Activated CD8-positive, alpha-beta memory T cell treated with anti-CD3 and anti-CD28 coated beads, Interleukin-2, amount 50 U/mL, for 4 hours (primary cell): ENCODE measurements around the gene SMARCD3.
A peak's percentile ranks its signal among the peaks of the same experiment; 100 is the strongest.

ENCODE experiments used
- DNase-seq: peaks from one replicate; pipeline ENCODE4 v3.0.0-alpha.2; 2020

The SMARCD3 gene

DNA sequence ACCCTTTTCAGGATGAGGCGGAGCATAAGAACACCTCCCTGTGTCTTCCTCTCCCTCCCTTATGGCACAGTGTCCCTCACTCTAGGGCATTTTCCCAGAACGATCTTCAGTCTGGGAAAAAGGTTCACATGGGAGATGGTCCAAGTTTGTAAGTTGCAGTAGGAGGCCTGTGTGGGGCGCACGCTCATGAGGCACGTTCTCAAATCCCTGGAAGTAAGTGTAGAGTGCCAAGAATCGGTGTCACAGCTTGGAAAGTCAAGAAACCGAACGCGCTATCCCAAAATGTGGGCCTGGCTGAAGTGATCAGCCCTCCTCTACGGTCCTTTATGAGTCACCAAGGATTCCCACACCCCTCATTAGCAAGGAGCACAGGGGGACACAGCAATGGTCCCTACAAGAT is 23.9 kb upstream of the SMARCD3 start:
- DNase-seq: no peak

DNA sequence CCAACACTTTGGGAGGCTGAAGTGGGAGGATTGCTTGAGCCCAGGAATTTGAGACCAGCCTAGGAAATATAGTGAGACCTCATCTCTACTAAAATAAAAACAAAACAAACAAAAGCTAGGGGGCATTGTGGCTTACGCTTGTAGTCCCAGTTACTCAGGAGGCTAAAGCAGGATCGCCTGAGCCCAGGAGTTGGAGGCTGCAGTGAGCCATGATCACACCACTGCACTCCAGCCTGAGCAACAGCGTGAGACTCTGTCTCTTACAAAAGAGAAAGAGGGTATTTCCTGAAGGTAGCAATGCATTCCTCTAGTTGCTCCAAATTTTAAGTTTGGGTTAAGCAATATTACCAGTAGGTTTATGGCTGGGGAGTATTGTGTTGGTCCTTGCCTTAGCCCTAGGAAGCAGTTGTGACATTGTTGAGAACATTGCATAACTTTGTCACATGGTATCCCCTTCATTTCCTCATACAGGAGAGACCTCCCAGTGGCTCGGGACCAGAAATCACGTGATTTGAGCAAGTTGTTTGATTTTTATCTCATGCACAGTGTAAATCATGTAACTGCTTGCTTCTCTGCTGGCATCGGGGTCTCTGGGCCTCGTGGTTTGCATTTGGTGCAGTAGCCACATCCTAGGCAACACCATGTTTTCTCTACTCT is 23.3 kb upstream of the SMARCD3 start:
- no peak for DNase-seq

DNA sequence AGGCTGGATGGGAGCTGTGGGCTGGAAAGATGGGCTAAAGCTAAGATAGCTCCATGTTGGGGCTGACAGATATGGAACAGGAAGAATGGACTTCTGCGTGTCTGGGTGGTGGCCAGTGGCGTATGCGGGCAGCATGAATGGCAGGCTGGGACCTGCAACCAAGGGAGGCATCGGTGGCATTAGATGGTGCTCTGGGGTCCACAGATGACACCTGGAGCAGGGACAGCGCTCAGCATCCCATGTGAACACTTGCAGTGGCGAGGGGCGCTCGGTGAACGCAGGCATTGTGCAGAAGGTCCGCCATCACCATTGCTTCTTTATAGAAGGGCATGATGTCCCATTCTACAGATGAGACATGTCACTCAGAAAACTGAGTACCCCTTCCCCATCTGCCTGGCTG is 21.0 kb upstream of the SMARCD3 start:
- no peak for DNase-seq

DNA sequence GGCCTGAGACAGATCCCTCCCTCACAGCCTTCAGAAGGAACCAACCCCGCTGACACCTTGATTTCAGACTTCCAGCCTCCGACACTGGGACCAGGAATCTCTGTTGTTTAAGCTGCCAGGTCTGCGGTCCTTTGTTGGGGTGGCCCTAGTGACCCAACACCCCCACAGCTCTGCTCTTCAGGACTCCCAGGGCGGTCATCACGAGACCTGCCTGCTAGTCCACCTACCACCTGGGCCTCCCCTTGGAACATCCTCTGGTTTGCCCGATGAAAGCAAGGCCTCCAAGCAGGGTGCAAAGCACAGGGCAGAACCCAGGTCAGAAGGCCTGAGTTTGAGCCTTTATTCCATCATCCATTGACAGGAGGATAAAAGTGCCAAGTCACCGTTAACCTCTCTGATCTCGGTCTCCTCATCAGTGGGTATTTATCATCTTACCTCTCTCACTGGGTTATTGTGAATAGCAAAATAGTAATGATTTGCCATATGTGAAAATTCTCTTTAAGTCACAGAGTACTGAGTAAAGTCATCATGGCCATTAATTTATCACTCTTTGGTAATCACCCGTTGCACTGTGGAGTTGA is 16.9 kb upstream of the SMARCD3 start:
- DNase-seq: no peak

DNA sequence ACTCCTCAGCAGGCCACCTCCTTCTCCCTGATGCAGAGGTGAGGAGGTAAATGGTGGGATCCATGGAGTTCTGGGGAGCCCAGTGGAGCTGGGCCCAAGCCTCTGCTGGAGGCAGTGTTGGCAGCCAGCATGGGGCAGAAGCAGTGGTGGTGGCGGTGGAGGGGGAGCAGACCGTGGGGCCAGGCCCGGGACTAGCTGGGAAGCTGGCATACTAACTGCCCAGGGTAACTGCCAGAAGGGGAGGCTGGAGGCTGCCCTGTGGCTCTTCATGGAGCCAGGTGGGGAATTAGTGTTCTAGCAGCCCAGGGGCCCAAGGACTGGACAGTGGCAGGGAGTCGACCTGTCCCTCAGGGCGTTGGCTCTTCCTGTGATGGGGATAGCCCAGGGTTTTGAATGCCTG is 16.1 kb upstream of the SMARCD3 start:
- no peak for DNase-seq

DNA sequence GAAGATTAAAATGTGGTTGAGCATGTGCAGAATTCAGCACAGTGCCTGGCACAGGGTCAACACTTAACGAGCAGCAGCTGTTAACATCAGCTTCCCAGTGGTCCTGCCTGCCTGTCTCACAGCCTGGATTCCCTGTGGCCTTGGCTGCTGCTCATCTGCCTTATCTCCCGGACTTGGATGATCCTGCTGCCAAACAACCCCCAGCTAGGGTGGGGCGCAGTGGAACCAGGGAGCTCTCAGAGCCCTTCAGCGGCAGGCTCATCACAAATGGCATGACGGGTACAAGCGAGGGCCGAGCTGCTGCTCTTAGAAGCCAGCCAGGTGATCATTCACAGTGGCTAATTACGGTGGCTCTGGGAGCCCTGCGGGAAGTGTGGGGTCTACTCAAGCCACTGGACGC is 13.0 kb upstream of the SMARCD3 start:
- no peak for DNase-seq

DNA sequence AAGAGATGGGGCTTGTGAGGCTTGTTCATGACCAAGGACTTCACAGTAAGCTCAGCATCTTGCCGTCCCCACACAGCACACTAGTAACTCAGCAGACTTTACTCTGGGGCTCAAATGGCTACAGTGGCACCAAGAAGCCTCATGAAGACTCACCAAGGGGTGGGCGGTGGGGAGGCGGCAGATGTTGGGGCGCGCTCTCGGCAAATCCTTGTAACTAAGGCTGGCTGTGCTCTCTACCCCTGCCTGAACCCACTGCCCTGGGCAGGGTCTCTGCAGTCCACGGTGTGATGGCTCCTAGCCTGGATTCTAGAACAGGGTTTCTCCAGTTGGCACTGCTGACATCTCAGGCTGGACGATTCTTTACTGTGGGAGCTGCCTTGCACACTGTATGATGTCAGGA is 12.4 kb upstream of the SMARCD3 start:
- no peak for DNase-seq

DNA sequence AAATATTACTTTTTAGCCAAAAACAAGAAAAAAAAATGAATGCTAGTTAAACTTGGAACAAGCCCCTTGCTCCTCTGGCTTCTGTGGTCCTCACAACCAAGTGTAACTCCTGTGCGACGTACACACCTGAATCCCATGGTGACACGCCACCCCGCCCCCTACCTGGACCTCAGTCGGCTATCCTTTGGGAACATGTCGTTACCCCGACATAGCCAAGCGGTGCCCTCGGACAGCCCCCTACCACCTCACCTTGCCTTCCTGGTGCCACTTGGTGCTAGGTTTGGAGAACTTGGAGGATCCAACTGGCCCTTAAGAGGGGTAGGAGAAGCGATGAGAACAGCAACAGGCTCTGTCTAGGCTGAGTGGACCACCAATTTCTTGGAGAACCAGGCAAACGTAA is 12.0 kb upstream of the SMARCD3 start:
- DNase-seq: no peak

DNA sequence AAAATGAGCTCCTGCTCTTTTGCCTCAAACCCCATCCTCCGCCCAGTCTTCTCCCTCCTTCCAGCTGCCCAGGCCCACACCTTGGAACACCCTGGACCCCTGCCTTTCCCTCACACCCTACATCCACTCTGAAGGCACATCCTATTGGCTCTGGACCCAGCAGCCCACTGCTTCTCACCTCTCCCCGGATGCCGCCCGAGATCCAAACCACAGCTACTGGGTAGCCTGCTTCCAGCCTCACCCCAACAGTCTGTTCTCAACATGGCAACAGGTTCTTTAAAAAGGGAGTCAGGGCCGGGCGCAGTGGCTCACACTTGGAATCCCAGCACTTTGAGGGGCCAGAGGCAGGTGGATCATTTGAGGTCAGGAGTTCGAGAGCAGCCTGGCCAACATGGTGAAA is 9.5 kb upstream of the SMARCD3 start:
- no peak for DNase-seq

DNA sequence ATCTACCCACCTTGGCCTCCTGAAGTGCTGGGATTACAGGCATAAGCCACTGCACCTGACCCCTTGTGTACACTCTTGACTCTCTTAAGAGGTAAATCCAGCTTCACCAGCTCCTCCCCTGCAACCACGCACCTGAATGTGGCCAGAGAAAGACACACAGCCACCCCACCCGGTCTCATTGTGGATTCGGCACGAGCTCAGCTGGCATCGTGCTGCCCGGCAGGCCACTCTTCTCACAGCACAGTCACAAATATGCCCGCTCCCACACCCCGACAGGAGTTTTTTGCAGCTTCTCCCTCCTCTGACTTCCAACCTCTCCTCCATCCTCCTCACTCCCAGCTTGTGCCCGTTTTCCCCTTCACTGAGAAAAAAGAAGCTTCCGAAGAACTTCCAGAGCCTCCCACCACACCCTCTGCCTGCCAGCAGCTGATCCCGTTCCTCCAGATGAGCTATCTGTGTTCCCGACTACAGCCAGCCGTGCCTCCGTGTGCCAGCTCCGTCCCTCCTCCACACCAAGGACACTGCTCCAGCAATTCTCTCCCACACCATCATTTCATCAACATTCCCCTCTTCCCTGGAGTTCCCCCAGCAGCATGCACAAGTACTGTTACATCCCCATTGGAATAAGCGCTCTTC is 8.0 kb upstream of the SMARCD3 start:
- no peak for DNase-seq

DNA sequence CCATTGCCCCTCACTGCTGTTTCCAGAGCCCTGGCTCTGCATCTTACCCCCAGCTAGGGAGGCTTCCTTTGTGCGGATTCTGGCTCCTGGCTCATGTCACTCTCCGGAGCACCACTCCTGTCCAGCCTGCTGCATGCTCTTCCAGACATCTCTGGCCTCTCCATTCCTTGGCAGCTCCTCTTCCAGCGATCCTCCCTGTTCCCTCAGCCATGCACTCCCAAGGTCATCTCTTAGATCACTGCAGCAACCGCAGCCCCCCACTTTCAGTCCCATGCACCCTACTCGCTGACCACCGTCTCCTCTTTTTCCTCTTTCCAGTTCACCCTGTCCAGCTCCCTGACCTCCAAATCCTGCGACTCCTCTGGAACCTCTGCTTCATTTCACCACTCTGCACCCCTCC is 6.9 kb upstream of the SMARCD3 start:
- no peak for DNase-seq

DNA sequence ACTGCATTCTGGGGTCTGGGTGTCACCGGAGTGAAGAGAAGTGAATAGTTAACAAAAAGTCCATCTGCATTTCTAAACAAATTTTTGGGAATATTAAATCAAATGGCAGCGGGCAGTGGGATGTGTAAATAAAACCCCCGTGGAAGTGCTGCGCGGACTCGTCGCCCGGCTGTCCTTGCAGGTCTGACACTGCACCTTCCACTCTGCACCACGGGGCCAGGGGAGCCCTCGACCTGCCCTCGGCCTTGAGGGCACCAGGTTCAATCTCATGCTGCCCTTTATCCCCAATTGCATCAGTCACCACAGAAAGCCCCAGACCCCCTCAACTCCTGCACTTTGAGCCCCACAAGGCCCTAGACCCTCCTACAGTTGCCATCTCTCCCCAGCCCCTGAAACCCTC is 6.4 kb upstream of the SMARCD3 start:
- no peak for DNase-seq

DNA sequence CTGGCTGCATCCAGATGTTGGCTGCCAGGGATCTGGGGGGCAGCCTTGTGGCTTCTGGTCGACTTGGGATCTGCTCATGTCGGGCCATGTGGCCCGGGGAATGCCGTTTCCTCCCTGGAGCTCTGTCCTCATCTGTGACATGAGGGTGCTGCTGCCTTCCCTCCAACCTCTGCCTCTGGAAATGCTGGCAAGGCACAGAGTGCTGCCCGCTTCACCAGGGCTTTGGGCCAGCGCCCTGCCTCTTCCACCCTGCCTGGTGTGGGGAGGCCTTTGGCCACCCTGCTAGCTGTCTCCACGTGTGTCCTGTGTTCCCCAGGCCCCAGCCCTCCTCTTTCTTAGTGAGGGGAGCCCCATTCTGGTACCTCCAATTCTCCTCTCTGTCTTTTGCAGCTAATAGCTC is 5.8 kb upstream of the SMARCD3 start:
- DNase-seq: no peak

DNA sequence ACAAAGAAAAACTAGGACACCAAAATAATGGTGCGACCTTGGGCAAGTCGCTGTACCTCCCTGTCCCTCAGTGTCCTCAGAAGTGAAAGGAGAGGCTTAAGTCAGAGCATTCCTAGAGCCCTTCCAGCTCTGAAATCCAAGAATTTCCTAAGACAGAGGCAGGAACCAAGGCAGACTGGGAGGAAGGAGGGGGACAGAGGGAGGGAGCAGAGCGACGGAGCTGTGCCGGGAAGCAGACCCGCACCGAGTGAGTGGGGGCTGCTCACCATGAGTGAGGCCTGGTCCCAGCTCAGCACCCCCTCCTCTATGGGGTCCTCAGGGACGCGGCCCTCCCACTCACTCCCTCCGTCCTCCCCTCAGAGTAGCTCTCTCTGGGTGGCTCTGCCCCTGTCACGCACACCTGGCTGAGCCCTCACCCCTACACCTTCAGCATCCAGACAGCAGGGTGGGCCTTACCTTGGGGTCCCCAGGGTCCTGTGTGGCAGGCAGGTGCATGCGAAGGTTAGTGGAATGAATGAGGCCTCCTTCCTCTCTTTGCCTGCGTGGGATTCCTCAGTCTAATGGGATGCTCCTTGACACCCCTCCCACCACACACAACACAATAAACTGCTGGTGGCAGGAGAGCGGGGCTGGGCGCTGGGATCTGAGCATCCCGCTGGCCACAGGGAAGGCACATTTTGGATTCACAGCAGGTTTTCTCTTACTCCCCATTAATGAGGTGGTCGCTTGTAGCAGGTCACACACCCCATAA is 4.6 kb upstream of the SMARCD3 start:
- DNase-seq: no peak

DNA sequence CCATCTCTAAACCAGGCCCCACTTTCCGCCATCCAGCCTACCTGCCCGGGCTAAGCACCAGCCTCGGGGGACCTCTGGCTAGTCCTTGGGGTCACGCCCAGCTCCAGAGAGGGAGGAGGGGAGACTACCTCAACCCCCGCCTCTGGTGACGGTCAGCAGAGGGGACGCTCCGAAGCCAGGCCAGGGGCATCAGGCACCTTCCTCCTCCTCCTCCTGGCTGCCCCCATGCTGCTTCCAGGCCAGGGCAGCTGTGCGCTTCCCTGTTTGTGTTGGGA is 4.0 kb upstream of the SMARCD3 start:
- no peak for DNase-seq

DNA sequence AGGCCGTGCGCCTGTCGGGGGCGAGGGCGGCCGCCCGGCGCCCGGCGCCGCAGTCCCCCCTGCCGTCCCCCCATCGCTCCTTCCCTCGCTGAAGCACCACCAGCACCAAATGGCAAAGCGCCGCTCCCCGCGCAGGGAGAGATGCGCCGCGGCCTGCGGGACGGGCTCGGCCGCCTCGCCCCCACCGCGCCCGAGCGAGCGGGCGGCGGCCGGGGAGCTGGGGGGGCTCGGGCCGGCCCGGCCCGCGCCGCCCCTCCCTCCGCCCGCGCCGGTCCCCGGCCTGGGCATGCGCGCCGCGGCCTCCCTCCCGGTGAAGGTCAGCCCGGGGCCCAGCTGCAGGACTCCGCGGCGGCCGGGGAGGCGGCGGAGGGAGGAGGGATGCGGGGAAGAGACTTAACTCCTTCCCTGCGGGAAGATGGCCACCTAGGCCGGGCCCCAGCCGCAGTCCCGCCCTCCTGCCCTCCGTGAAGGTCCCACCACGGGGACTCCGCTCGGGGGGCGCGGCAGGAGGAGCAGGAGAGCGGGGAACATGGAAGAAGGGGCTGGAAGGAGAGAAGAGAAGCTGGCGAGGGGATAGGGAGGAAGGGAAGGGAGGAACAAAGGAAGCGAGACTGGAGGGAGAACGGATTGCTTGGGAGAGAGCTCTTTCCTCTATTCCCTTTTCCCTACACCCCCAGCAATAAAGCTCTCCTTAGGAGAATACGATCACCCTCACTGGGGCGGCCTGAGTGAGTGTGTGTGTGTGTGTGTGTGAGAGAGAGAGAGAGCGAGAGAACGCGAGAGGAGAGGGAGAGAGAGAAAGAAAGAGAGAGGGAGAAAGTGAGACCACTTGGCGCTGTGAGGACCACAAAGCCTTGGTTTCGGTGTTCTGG is 3.4 kb upstream of the SMARCD3 start:
- DNase-seq: peak; percentile 53

DNA sequence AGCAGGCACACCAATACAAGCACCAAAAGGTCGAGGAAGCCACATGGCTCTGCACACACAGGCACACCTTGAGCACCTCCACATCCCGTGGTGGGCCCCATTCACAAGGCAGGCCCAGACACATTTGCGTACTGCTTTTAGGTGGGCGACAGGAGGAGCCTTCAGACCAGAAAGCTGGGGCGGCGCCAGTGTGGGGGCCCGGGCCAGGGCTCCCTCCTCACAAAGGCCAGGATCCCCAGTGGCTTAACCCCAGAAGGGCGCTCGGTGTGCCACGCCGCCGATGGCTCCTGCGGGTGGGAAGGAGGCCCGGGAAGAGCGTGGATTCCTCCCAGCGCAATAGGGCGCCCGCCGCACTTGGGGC is 2.8 kb upstream of the SMARCD3 start:
- peak; percentile 44 for DNase-seq

DNA sequence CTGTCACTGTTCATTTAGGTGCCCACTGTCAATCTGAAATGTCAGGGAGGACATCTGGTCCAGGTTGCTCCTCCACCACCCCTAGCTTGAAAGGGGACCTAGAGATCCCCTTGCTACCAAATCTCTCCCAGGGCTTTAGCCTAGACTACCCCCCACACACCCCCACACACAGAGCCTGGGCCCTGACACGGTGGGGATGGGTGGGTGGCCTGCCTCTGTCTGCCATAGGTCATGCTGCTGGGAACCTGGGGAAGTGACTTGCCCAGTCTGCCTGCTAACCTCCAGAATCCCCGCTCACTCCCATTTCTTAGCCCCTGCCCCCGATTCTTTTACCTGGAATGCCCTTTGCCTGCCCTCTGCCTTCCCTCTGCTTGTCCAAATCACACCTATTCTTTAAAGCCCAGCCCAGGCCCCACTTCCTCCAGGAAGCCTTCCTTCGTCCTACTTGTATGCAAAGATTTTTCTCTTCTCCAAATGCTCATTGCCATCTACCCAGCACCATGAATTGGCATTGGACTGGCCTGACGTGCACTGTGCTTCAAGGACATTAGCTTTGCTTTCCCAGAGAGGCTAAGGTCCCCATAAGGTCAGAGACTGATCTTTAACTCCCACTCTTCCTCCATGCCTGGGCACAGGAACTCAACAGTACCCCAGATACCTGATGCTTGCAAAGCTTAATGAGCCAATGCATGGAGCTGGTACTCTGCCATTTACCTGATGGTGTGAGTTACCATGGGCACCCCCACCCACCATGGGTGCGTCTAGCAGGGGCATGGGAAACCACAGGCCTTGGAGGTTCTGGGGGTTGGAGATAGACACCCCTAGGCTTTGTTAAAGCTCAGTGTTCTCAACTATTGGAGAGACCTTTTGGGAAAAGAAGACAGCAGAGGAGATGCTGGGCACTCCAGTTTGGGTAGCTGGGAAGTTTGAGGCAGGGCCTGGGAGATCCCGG is 2.0 kb upstream of the SMARCD3 start:
- no peak for DNase-seq

DNA sequence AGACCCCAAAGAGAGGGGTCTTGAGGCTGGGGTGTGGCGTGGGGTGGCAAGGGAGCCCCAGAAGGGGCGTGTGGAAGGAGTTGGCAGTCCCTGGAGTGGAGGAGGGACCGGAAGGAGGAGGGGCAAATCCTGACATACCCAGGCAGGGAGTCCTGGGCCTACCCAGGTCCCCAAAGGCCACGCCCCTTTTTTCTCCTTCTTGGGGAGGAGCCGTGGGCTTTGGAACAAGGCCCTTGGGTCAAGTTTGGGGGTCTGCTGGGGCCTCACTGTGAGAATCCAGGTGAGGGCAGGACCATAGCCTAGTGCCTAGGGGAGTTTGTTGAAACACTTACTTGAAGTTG is 1.2 kb upstream of the SMARCD3 start:
- no peak for DNase-seq

DNA sequence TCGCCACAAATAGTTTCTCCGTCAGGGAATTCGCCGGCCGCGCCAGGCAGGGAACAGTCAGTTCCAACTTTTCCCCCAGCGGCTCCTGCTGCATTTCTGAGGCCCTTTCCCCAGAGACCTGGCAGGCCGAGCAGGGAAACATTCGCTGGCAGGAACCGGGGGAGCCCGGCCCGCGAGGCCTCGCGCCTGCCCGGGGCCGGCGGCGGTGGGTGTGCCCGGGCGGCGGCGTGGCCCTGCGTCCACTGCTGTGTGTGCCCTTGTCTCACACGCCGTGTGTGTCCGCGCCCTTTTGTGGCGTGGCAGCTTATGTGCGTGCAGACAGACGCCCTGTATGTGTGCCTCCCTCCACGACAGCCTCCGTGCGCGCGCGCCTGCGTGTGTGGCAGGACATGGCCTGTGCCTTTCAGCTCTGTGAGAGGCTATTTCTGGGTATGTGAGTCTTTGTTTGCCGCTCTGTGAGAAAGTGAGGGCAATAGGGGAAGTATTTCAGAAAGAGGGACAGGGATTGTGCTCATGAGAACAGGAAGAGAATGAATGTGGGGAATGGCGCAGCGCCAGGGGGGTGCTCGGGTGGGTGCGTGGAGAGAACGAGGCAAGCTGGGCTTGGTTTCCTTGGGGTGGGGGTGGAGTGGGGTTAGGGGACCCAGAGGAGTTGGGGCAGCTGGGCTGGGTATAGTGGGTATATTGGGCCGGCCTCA is 689 bp upstream of the SMARCD3 start:
- DNase-seq: no peak

DNA sequence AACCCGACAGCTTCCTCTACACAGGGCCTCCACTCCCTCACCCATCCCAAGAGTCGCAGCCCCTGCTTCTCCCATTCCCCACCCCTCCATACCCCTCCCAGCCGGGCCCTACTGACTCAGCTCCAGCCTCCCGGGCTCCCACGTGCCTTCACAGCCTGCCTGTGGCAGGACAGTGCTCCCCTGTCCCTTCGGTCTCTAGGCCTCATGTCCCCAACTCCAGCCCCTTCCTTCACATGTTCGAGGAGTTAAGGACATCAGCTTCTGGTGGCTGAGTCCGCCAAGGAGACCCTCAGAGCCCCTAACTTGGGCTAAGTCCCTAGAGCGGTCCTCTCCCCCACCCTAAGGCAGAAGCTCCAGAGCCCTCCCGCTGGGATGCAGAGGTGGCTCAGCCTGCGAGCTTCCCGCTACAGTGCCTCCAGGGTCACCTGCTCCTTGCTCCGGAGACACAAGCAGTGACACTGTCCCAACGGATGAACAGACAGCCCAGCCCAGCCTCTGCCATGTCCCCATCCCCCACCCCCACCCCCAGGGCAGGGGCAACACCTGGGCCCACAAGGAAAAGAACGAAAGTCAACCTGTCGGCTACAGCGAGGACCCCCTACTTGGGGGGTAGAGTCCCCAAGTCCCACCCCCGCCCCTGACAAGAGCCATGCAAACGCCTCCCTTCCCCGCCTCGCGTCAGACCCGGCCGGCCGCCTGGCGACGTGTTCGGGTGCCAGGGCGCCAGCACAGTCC is 716 bp downstream of the SMARCD3 start:
- DNase-seq: no peak
